Peyer's patch (tissue), 4 donors: ENCODE measurements around the gene INO80B. TPM values are rescaled to one million over a fixed set of nuclear protein-coding genes. Genes with fewer than 3 reads are reported as not detected.
A peak's percentile ranks its signal among the peaks of the same experiment; 100 is the strongest.

ENCODE experiments used
- DNase-seq, 3 donors: peaks; one replicate each; pipeline ENCODE4 v3.0.0-alpha.2; 2017 to 2019
- H3K27ac ChIP-seq, 4 donors: fragments of 200-600 bp; sonication (generic); one replicate each; pipeline ENCODE4 v1.5.1; 2016 to 2019
- H3K27me3 ChIP-seq, 2 donors: fragments of 200-600 bp; sonication (generic); one replicate each; pipeline ENCODE4 v1.5.1; 2019
- H3K36me3 ChIP-seq, 3 donors: fragments of 200-600 bp; sonication (generic); one replicate each; pipeline ENCODE4 v1.5.1; 2016 to 2019
- H3K4me1 ChIP-seq, 4 donors: fragments of 200-600 bp; sonication (generic); one replicate each; pipeline ENCODE4 v1.5.1; 2016 to 2019
- H3K4me3 ChIP-seq, 4 donors: fragments of 200-600 bp; sonication (generic); 1 replicate in 3 of 4; 2 replicates in 1 of 4; pipeline ENCODE4 v1.5.1; 2016 to 2019; ENCODE audit warnings: mild to moderate bottlenecking in 1 of 4
- H3K9me3 ChIP-seq, 4 donors: fragments of 200-600 bp; sonication (generic); one replicate each; pipeline ENCODE4 v1.5.1; 2016 to 2019; ENCODE audit warnings: mild to moderate bottlenecking in 1 of 4
- CTCF ChIP-seq, 6 experiments: fragments of 450-650 bp in 4 of 6; fragments of 200-600 bp in 2 of 6; sonication (generic) in 1 of 6; IDR thresholded peaks; one replicate each; pipeline ENCODE4 v1.5.1; 2017 to 2019; ENCODE audit warnings: antibody characterized with exemption in 6 of 6, mild to moderate bottlenecking in 3 of 6, moderate library complexity in 1 of 6
- POLR2A ChIP-seq, 2 donors: fragments of 450-650 bp; IDR thresholded peaks; one replicate each; pipeline ENCODE4 v1.5.1; 2017; ENCODE audit warnings: antibody characterized with exemption in 2 of 2, mild to moderate bottlenecking in 2 of 2, moderate library complexity in 2 of 2
- total RNA-seq, 4 donors: library from RNA; depleted of rRNA; stranded (reverse); fragments of >200 nt; gene quantifications; one replicate each; pipeline ENCODE4 v1.1.0, GENCODE V29; 2016

The INO80B gene
- total RNA-seq, 4 donors from 2014 or later, result 5.4 to 83.3 (median 41.8) TPM

- DNase-seq, result no peak
- Histone ChIP-seq H3K27ac (no peak overlapping the region), H3K4me1 (peaks cover 3 to 6% (median 5%) of the 10 kb centered on the region in 4 donors), H3K27me3 (no peaks in the 10 kb centered on the region), H3K9me3 (no peaks in the 10 kb centered on the region), H3K36me3 (no peaks in the 10 kb centered on the region), H3K4me3 (no peak overlapping the region)
- TF ChIP-seq POLR2A (IDR thresholded peaks at IDR 0.05) (no peak), CTCF (IDR thresholded peaks at IDR 0.05) (no peak)
Observed at GRCh38 chr2:74450570-74451190, 4.2 kb upstream of the INO80B start.

DNA sequence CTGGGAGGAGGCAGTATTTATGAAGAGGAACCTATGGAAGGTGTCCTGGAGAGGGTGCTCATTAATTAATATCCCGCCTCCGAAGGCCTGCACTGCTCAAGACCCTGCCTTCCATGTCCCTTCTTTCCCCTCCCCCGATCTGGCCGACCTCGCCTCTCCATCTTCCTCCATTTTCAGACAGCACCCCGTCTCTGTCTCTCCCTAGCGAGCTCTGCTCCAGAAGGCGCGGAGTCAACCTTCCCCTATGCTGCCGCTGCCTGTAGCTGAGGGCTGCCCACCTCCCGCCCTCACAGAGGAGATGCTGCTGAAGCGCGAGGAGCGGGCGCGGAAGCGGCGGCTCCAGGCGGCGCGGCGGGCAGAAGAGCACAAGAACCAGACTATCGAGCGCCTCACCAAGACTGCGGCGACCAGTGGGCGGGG is 2.3 kb downstream of the INO80B start:
- Histone ChIP-seq H3K4me1 (peaks cover 6 to 33% (median 12%) of the 10 kb centered on the region in 4 donors), H3K27ac (peak overlapping the region; percentile 98 to 99 (median 98)), H3K9me3 (no peaks in the 10 kb centered on the region), H3K27me3 (no peaks in the 10 kb centered on the region), H3K36me3 (peaks cover 0 to 13% (median 0%) of the 10 kb centered on the region in 3 donors), H3K4me3 (peak overlapping the region; percentile 67 to 88 (median 76))
- DNase-seq, result no peak
- TF ChIP-seq POLR2A (IDR thresholded peaks at IDR 0.05) (no peak), CTCF (IDR thresholded peaks at IDR 0.05) (no peak)

DNA sequence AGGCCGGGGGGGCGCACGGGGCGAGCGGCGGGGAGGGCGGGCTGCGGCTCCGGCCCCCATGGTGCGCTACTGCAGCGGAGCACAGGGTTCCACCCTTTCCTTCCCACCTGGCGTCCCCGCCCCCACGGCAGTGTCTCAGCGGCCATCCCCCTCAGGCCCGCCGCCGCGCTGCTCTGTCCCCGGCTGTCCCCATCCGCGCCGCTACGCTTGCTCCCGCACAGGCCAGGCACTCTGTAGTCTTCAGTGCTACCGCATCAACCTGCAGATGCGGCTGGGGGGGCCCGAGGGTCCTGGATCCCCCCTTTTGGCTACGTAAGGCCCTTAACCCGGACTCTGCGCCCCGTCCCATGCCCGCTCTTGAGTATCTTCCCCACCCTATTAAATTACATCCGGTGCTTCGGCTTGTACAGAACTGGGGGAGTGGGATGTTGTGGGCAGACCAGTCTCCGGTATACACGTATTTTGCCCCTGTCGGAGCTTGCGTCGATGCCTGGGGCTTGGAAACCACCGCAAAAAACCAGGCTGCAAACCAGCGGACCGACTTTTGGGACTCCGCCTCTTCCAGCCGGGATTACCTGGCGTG is 2.8 kb downstream of the INO80B start:
- H3K4me1 ChIP-seq, result peaks cover 6 to 38% (median 12%) of the 10 kb centered on the region in 4 donors
- DNase-seq, result peak; percentile 87 to 93 (median 88)
- H3K27me3 ChIP-seq, result no peaks in the 10 kb centered on the region
- peak overlapping the region; percentile 98 to 99 (median 98) for H3K27ac ChIP-seq
- H3K4me3 ChIP-seq, result peak overlapping the region; percentile 67 to 88 (median 76)
- H3K36me3 ChIP-seq, result peaks cover 0 to 18% (median 0%) of the 10 kb centered on the region in 3 donors
- TF ChIP-seq POLR2A (IDR thresholded peaks at IDR 0.05), result peak; percentile 52 to 84
- peak in 1 of 6 experiments; percentile 11 for TF ChIP-seq CTCF (IDR thresholded peaks at IDR 0.05)
- no peaks in the 10 kb centered on the region for H3K9me3 ChIP-seq

DNA sequence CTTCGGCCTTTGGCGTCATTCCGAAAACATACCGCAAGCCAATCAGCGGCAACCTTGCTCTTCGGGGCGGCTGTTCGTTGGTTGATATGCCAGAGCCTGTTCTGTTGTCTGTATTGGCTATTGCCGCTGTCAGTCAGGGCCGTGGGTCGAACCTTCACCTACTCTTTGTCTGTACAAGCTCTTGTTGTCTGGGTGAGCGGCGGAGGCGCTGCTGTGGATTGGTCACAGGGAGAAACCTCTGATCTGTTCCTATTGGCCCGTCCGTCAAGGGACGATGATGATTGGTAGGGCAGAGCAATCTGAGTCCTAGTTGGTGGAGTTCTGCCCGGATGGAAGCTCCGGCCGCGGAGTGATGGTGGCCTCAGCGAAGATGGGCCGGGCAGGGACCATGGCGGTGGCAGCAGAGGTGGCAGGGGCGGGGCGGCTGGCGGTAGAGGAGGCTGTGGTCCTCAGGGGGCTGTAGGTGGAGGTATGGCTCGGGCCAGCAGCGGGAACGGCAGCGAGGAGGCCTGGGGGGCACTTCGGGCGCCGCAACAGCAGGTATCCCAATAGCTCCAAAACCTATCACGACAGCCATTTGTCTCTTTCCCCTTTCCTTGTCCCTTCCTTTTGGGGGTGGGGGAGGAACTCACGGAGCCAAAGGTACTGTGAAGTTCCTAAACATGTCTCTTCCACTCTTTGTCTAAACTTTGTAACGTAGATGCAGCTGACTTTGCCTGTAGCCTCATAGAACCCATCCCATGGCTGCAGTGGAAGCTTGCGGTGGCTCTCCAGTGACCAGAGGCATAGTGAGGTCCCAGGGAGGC is 3.4 kb downstream of the INO80B start, which contains the start of gene WBP1:
Gene WBP1 (plus strand): TSS at position 307 of the 806 bp plus-strand sequence. CDS start 165 bp downstream, at position 472.
- Histone ChIP-seq H3K27me3 (no peaks in the 10 kb centered on the region), H3K27ac (peak within 1 kb of the TSS; percentile 98 to 99 (median 98)), H3K4me1 (peaks cover 6 to 44% (median 12%) of the 10 kb centered on the region in 4 donors), H3K36me3 (peaks cover 0 to 24% (median 0%) of the 10 kb centered on the region in 3 donors), H3K9me3 (no peaks in the 10 kb centered on the region), H3K4me3 (peak within 1 kb of the TSS; percentile 67 to 88 (median 78))
- DNase-seq, result peak; percentile 99 to 100 (median 100)
- TF ChIP-seq POLR2A (IDR thresholded peaks at IDR 0.05) (peak; percentile 59 to 61), CTCF (IDR thresholded peaks at IDR 0.05) (no peak)

- H3K27me3 ChIP-seq, result no peaks in the 10 kb centered on the region
- H3K36me3 ChIP-seq, result peaks cover 0 to 24% (median 0%) of the 10 kb centered on the region in 3 donors
- DNase-seq, result no peak
- H3K4me3 ChIP-seq, result peak overlapping the region; percentile 67 to 88 (median 78)
- H3K9me3 ChIP-seq, result no peaks in the 10 kb centered on the region
- H3K27ac ChIP-seq, result peak overlapping the region; percentile 98 to 99 (median 98)
- H3K4me1 ChIP-seq, result peaks cover 6 to 48% (median 14%) of the 10 kb centered on the region in 4 donors
- TF ChIP-seq CTCF (IDR thresholded peaks at IDR 0.05), result no peak
Observed at GRCh38 chr2:74458938-74459363, 4.1 kb downstream of the INO80B start.
